GM11168 (cell line): ENCODE results near the gene UBE2G2.

Source experiments
- in situ Hi-C: fragments of 300-500 bp; cut with MboI; formaldehyde crosslinking; loops from one replicate; pipeline ENCODE4 v1.12.0; 2022; ENCODE audit warnings: low sequenced_read_pairs; ENCODE audit not compliant: unreplicated experiment

The UBE2G2 gene

GRCh38 chr21:44767834-44768831, 33.5 kb downstream of the UBE2G2 start:
- in situ Hi-C loops = no loop called here

- in situ Hi-C loops = no loop called here
These were observed 34.7 kb downstream of the UBE2G2 start for GRCh38 chr21:44766818-44767354.

GRCh38 chr21:44766014-44766817, 35.4 kb downstream of the UBE2G2 start:
- in situ Hi-C loops = no loop called here

- in situ Hi-C loops = no loop called here
These were observed 36.2 kb downstream of the UBE2G2 start for GRCh38 chr21:44765231-44766013.

- in situ Hi-C loops = no loop called here
These were observed 37.0 kb downstream of the UBE2G2 start for GRCh38 chr21:44764319-44765230.

- in situ Hi-C loops = no loop called here
These were observed 37.9 kb downstream of the UBE2G2 start for GRCh38 chr21:44763451-44764318.

GRCh38 chr21:44763050-44763378, 38.6 kb downstream of the UBE2G2 start:
- in situ Hi-C loops = no loop called here

GRCh38 chr21:44762221-44763049, 39.2 kb downstream of the UBE2G2 start:
- in situ Hi-C loops = no loop called here

- in situ Hi-C loops = no loop called here
These were observed 39.8 kb downstream of the UBE2G2 start for GRCh38 chr21:44761747-44762208.

- in situ Hi-C loops = no loop called here
These were observed 40.5 kb downstream of the UBE2G2 start for GRCh38 chr21:44761011-44761729.

- in situ Hi-C loops = no loop called here
These were observed 41.2 kb downstream of the UBE2G2 start for GRCh38 chr21:44760376-44760775.

- in situ Hi-C loops = no loop called here
These were observed 41.9 kb downstream of the UBE2G2 start for GRCh38 chr21:44759628-44760285.

- in situ Hi-C loops = no loop called here
These were observed 42.6 kb downstream of the UBE2G2 start for GRCh38 chr21:44758781-44759627.

- in situ Hi-C loops = no loop called here
These were observed 43.5 kb downstream of the UBE2G2 start for GRCh38 chr21:44758141-44758561.

- in situ Hi-C loops = no loop called here
These were observed 43.9 kb downstream of the UBE2G2 start for GRCh38 chr21:44757731-44758130.
